ENCODE measurements around the gene PAIP2.

DNA sequence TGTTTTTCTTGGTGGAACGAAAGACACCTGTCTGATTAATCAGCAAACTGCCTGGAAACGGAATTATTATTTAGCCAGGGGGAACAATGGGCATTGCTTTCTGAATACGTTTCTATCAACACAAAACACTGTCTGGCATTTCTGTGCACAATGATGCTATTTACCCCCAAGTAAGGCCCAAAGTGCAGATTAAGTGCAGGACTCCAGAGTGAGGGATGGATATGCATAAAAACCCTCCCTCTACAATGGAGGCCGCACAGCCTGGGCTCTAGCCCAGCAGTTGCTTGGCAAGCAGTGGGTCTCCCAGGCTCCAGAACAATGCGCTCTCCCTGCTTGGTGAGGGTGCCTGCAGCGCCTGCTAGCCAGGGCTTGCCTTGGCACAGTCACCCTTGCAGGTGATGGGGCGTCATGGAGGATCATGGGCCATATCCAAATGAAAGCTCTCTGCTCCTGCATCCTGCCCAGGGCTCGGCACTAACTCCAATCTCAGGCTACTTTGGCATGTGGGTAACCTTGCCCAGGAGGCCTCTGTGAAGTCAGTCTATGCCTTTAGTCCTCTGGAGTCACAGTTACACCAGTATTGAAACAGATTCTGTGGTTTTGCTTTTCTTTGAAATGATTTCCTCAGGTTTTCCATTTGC is 73.7 kb downstream of the PAIP2 start:
- TF ChIP-seq, protein P1, sequence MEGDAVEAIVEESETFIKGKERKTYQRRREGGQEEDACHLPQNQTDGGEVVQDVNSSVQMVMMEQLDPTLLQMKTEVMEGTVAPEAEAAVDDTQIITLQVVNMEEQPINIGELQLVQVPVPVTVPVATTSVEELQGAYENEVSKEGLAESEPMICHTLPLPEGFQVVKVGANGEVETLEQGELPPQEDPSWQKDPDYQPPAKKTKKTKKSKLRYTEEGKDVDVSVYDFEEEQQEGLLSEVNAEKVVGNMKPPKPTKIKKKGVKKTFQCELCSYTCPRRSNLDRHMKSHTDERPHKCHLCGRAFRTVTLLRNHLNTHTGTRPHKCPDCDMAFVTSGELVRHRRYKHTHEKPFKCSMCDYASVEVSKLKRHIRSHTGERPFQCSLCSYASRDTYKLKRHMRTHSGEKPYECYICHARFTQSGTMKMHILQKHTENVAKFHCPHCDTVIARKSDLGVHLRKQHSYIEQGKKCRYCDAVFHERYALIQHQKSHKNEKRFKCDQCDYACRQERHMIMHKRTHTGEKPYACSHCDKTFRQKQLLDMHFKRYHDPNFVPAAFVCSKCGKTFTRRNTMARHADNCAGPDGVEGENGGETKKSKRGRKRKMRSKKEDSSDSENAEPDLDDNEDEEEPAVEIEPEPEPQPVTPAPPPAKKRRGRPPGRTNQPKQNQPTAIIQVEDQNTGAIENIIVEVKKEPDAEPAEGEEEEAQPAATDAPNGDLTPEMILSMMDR (IDR thresholded peaks at IDR 0.05): no peak
- no peak for TF ChIP-seq POLR2A (IDR thresholded peaks at IDR 0.05)

Measured in heart left ventricle (tissue), 13 donors.